RWPE1 (cell line): ENCODE data around the gene ATP5ME.
"Not testable (repeated sequence)": the region's sequence is repeated elsewhere in the genome, so short reads cannot be mapped to it uniquely, and the experiment has no call there.

ENCODE experiments used
- CTCF ChIA-PET: fragments of 350-600 bp; sonication (Branson Sonifier 250); formaldehyde crosslinking; extraction: SDS; loops from one replicate; lab custom pipeline; 2021; lab: Yijun Ruan, JAX
- POLR2A ChIA-PET: fragments of 400-600 bp; formaldehyde crosslinking; extraction: SDS; loops from one replicate; lab custom pipeline; 2020; ENCODE audit warnings: antibody characterized with exemption; ENCODE audit not compliant: low non-redundant PET; lab: Yijun Ruan, JAX
- DNase-seq: peaks from one replicate; pipeline ENCODE4 v3.0.0; 2012; ENCODE audit warnings: low spot score
- H3K27ac ChIP-seq: fragments of 450-650 bp; 2 replicates; pipeline ENCODE4 v1.5.1; 2017
- CTCF ChIP-seq: fragments of 450-650 bp; conservative IDR thresholded peaks from 2 replicates; pipeline ENCODE4 v1.5.1; 2017; ENCODE audit warnings: low read depth, mild to moderate bottlenecking

The ATP5ME gene

GRCh38 chr4:649751-650310 lies 24.2 kb downstream of the ATP5ME start:
- no peak overlapping the region for H3K27ac ChIP-seq
- DNase-seq, result no peak
- no peak for TF ChIP-seq CTCF
- CTCF ChIA-PET, result no interaction called here
- POLR2A ChIA-PET, result no interaction called here

GRCh38 chr4:649293-649625 lies 24.8 kb downstream of the ATP5ME start:
- ChIA-PET CTCF (no interaction called here), POLR2A (no interaction called here)
- no peak for TF ChIP-seq CTCF
- DNase-seq, result no peak
- no peak overlapping the region for H3K27ac ChIP-seq

DNA sequence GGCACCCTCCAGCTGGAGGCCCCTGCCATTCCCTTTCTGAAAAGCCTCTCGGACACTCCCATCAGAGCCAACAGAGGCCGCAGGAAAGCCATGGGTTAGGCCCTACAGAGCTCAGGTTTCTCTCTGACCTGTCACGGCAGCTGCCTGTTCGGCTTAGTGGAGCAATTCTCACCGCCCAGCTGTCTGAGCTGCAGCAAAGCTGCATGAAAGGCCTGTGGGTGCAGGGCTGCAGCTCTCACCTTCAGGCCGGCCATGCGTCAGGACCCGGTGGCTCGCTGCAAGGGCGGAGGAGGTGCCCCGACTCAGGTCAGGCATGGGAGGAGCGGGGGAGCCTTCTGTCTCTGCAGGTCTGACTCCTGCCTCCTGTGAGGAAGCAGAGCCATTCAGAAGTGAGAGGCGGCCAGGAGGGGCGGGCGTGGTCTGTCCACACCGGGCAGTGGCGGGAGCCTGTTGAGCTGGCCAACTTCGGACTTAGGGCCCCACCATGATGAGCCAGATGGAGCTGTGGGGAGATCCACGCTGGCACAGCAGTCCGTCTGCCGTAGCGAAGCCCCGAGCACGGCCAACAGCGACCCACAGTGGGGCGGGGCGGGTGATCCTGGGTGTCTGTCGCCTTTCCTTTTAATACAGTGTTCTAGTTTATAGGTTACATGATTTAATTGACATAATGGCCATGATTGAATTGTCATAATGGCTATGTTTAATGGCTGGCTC lies 25.3 kb downstream of the ATP5ME start:
- ChIA-PET POLR2A (no interaction called here), CTCF (interaction anchor here (0.6 to 0.7 kb wide), 2 partner anchors 18 to 81 kb away, joined by 3 to 4 read pairs; no protein-coding TSS in a partner anchor)
- DNase-seq, result no peak
- no peak for TF ChIP-seq CTCF
- no peak overlapping the region for H3K27ac ChIP-seq

GRCh38 chr4:647481-647880 lies 26.6 kb downstream of the ATP5ME start:
- ChIA-PET POLR2A (no interaction called here), CTCF (no interaction called here)
- H3K27ac ChIP-seq, result no peak overlapping the region
- DNase-seq, result no peak
- TF ChIP-seq CTCF, result no peak

GRCh38 chr4:646460-646859 lies 27.6 kb downstream of the ATP5ME start:
- no peak overlapping the region for H3K27ac ChIP-seq
- POLR2A ChIA-PET, result no interaction called here
- CTCF ChIA-PET, result no interaction called here
- no peak for TF ChIP-seq CTCF
- DNase-seq, result no peak

- POLR2A ChIA-PET, CTCF ChIA-PET, H3K27ac ChIP-seq, DNase-seq: not testable (repeated sequence)
Measured at GRCh38 chr4:642366-642765, 31.7 kb downstream of the ATP5ME start.

DNA sequence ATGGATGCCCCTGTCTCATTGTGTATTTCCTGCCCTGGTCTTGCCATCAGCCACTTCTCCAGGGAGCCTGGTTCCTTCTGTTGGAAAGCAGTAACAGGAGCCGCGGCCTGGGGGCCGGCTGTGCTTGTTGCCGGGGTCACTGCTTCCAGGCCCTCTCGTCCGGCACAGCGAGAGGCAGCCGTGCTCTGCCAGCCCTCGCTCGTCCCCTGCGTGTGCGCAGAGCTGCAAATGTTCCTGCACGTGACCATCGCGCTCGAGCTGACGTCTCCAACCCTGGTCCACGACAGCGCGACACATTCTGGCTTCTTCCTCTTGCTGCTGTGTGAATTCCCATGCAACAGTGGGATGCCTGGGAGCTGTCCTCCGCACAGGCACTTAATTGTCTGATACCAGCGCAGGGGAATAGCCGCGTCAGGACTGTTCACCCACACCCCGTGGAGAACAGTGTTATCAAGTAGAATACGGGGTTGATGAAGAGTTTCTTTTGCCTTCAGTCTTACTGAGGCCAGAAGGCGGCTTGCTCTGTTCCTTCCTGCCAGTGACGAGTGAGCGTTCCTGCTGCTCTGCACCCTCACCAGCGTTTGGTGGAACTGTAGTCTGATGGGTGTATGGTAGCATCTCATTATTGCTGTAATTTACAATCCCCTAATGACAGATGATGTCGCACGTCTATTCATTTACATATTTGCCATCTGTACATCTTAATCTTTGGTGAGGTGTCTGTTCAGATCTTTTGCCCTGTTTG lies 36.4 kb downstream of the ATP5ME start:
- POLR2A ChIA-PET, result no interaction called here
- no peak for DNase-seq
- H3K27ac ChIP-seq, result no peak overlapping the region
- TF ChIP-seq CTCF, result no peak
- CTCF ChIA-PET, result no interaction called here
